NCI-H187 (cell line): ENCODE results near the gene TARS1.

Source experiments
- DNase-seq, 2 experiments: peaks; one replicate each; lab custom pipeline; 2025; lab: John Stamatoyannopoulos, UW

Gene TARS1

DNA sequence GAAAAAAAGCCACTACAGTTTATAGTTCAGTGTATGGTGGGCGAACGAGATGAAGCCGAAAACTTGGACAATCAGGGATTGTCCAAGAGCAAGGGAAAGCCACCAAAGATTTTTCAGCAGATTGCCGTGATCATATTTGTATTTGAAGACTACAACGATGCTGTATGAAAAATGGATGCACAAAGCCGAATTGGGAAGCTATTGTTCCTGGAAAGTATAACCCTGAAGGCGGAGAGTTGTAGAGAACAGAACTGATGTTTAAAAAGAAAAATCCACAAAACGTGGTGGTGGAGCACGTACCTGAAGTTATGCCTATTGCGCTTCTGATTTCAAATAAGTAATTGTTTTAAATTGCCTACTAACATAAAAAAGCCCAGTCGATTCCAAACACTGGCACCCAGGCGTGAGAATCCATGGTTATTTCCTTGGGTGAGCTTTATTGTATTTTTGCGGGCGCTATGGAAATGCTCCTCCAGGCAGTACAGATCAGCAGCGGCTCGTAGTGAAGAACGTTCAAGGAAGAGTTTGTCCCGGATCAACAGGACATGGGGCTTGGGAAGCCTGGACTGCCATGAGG is 772 bp upstream of the TARS1 start:
- DNase-seq: no peak

DNA sequence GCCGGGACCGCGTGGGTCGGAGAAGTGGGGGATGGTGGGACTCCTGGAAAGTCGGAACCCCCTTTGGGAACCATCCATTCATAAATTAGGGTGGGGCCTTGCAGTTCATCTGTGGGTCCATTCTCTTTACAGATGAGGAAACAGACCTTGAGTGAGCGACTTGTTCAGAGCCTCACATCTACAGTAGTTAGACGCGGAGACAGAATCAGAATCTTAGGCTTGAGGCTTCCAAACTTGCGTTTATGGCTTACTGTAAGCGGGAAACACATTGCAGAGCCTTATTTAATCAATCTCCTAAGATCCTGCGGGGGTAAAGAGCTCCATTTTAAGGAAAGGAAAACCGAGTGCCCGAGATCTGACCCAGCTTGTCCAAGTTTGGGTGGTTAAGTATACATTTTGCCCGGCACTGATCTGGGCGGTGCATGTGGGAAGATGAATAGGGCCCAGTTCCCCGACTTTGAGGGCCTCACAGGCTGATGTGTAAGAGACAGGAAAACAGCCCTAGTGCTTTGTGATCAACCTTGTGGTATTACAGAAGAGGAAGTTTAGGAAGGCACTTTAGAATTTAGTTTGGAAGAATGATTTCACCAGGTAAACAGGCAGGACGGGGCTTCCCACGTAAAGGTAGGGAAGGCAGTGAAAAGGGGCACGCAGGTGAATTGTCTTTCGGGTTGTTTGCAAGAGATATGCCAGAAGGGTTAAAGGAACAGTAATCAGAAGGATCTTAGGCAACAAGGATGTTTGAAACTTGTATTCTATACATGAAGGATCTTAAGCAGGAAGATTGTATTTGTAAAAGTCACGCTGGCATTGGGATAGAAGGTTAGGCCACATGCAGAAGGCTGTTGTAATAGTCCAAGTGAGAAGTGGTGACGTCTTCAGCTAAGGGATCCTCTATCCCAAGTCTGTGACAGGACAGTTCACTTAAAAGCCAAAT is 744 bp downstream of the TARS1 start:
- peak in 1 of 2 experiments; percentile 75 for DNase-seq

DNA sequence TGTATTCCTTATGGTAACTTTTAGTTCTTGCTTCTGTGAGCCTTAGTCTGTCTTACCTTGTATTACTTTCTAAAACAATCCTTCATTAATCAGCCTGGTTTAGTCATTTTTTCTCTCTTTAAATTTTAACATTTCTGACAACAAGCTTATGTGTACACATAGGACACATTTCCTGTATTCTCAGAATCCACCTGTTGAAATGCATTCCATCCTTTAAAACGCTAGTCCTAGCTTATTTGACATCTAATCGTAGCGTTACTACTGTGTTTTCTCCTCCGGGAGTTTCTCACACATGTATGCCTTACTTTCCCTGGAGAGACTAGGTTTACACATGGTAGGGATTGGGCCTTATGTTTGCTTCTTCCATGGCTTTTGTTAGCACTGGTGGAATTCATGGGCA is 3.8 kb downstream of the TARS1 start:
- no peak for DNase-seq

GRCh38 chr5:33445798-33446197 is 5.0 kb downstream of the TARS1 start:
- DNase-seq: no peak

GRCh38 chr5:33448118-33448517 is 7.4 kb downstream of the TARS1 start:
- DNase-seq: no peak

DNA sequence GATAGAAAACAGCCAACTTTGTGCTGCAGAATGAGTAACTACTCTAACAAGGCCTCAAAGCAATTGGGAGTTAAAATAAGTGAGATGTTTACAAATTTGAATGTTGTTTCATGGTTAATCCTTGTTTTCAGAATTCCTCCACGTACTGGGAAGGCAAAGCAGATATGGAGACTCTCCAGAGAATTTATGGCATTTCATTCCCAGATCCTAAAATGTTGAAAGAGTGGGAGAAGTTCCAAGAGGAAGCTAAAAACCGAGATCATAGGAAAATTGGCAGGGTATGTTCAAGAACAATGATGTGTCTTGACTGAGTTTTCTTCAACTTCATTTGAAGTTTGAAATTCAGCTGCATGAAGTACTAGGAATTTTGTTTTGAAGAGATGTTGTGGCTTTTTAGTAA is 16.4 kb downstream of the TARS1 start:
- DNase-seq: no peak

- DNase-seq: no peak
These were observed 17.1 kb downstream of the TARS1 start for GRCh38 chr5:33457817-33458216.

GRCh38 chr5:33460210-33460609 is 19.4 kb downstream of the TARS1 start:
- no peak for DNase-seq

- no peak for DNase-seq
These were observed 21.7 kb downstream of the TARS1 start for GRCh38 chr5:33462456-33462855.

GRCh38 chr5:33465120-33465519 is 24.4 kb downstream of the TARS1 start:
- DNase-seq: no peak

- DNase-seq: no peak
These were observed 28.1 kb downstream of the TARS1 start for GRCh38 chr5:33468775-33469435.

DNA sequence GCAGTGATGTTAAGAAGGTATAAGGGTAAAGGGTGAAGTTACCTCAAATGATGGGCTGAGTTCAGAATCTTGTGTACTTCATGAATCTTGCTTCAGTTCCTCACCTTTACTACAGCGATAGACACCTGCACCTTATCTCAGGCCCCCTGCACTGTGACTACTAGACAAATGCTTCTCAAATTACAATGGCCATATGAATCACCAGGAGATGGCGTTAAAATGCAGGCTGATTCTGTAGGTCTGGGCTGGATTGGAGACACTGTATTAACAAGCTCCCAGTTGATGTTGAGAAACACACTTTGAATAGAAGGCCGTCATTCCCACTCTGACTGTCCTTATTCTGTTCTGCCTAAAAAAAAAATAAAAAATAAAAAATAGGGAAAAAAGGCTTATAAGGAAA is 29.8 kb downstream of the TARS1 start:
- DNase-seq: no peak

DNA sequence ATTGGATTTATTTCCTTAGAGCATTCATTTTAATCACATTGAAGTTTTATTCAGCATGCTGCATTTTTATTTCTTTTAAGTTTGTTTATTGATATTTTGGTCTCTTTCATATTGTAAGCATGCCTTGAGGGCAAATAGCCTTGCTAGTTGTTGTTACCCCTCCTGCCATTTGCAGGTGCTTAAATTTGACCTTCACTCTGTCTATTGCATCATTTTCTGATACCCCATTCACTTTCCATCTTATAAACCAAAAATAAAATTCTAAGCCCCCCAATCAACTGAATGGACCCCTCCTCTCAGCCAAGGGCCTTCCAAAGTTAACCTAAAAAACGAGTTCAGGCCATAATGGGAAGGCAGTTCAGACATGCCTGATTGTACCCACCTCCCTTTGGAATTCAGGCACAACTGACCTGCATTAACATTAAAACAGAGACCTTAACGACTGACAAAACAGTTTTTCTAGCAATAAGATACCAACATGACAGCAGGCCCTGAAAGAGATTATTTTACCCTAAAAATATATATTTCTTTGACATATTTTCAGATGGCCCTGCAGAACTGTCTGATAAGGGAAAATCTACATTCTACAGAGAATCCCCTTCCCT is 32.1 kb downstream of the TARS1 start:
- DNase-seq: no peak

GRCh38 chr5:33474004-33474403 is 33.2 kb downstream of the TARS1 start:
- DNase-seq: no peak

- no peak for DNase-seq
These were observed 34.2 kb downstream of the TARS1 start for GRCh38 chr5:33474931-33475499.

- no peak for DNase-seq
These were observed 34.9 kb downstream of the TARS1 start for GRCh38 chr5:33475706-33476105.

GRCh38 chr5:33476992-33477391 is 36.2 kb downstream of the TARS1 start:
- DNase-seq: no peak

DNA sequence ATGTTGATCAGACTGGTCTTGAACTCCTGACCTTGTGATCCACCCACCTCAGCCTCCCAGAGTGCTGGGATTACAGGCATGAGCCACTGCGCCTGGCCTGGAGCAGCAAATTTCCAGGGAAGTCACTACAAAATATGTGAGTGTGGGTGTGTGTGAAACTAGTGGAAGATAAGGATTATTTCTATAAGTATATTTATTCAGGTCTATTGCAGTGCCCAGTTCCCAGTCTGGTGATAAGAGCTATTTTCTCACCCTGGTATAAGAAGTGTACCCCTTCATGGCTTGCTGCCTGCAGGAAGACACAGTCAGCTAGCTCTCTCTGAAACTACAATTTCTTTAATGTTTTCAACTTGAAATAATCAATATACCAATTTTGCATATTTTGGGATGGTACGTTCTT is 37.1 kb downstream of the TARS1 start:
- no peak for DNase-seq

DNA sequence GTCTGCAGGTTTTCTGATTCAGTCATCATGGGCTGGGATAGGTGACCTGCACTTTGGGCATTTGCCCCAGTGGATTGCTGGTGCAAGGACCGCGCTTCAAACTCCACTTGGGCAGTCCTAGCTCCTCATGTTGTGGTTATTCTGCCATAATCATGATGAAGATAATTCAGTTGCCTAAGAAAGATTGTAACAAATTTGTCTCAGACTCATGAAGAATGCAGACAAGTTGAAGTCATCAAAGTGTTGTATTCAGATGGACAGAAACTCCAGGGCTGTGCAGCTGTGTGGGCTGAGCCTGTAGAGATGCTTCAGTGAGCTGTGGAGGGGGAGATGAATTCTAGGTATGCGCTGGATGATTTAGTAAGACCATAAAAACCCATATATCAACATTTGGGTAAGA is 38.5 kb downstream of the TARS1 start:
- DNase-seq: no peak

GRCh38 chr5:33480876-33481275 is 40.1 kb downstream of the TARS1 start:
- DNase-seq: no peak

DNA sequence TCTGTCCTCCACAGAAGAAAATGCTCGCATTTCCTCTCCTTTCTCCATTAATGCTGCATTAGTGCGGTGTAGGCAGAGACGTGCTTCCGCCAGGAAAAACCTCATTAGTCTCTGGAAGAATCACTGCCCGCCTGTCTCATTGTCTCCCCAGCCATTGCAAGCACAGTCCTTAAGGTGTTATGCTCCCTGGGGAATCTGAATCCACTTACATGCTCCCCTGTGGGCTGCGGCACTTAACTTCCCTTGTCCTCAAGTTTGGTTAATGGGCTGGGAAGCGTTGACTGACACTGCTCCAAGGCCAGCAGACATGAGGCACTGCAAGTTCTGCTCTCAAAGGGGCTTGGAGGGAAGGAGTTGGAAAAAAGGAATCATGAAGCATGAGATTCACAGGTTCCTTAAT is 41.6 kb downstream of the TARS1 start:
- DNase-seq: no peak

DNA sequence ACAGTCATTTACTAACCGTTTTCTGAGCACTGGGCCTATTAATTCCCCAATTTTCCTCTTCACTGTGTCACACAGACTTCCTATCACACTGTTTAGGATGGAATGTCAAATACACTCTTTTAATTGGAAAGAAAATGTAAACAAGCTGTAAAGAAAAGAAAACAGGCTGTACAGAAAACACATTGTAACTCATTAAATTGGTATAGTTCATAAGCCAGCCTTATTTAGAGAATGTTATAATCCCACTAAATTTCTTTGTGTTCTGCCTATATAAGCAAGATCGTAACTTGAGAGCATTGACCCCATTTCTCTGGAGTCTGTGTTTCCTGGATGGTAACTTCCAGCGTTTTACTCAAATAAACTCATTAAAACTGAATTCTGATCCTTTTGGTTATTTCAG is 46.5 kb downstream of the TARS1 start:
- DNase-seq: no peak
